ENCODE data around the gene VAV2.

- TF ChIP-seq POLR2A (IDR thresholded peaks at IDR 0.05; ENCODE audit: low read depth) (no peak), POLR2AphosphoS5 (IDR thresholded peaks at IDR 0.05) (no peak)
Observed at GRCh38 chr9:133854765-133855164, 137.4 kb downstream of the VAV2 start.

Measured in esophagus muscularis mucosa (tissue), 2 donors.